NT2/D1 (cell line): ENCODE results near the gene OSM.

Source experiments
- SUZ12 ChIP-seq: IDR thresholded peaks from 2 replicates; pipeline ENCODE4 v1.6.1; 2011; ENCODE audit not compliant: insufficient read length, insufficient read depth; ENCODE audit errors: extremely low read depth
- YY1 ChIP-seq: IDR thresholded peaks from 2 replicates; pipeline ENCODE4 v1.6.1; 2011; ENCODE audit not compliant: insufficient read length, insufficient read depth
- ZNF274 ChIP-seq: IDR thresholded peaks from 2 replicates; pipeline ENCODE4 v1.6.1; 2011; ENCODE audit warnings: mild to moderate bottlenecking, low read depth, low read length

DNA sequence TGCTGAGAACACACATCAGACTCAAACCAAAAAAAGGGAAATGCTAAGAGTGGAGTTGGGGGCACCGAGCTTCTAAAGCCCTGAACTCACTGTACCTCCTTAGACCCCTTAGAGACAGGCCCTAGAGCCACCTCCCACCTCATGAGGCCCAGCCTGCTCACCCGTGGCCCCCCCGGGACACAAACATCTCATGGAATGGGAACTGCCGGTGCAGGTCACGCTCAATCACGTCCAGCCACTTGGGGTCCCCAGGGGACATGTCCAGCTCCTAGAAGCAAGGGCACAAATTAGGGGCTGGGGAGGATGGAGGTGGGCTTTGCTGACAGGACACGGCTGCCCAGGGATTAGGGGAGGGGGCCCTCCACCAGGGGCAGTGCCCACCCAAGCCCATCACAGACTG, 28.9 kb upstream of the OSM start:
- no peak for TF ChIP-seq ZNF274
- no peak for TF ChIP-seq YY1
- TF ChIP-seq SUZ12, result no peak
